GM06990 (cell line): ENCODE data around the gene FSTL1.

Experiments
- DNase-seq: peaks from one replicate; pipeline ENCODE4 v3.0.0-alpha.2; 2011; ENCODE audit not compliant: insufficient read length; ENCODE audit errors: extremely low read depth
- H3K27me3 ChIP-seq: replicated peaks from 2 replicates; pipeline ENCODE4 v1.6.0; 2011; ENCODE audit warnings: low read length; ENCODE audit not compliant: control insufficient read depth, insufficient read depth
- H3K36me3 ChIP-seq: 2 replicates; pipeline ENCODE4 v1.5.1; 2011; ENCODE audit warnings: low read length; ENCODE audit not compliant: control insufficient read depth, insufficient read depth
- H3K4me3 ChIP-seq: replicated peaks from 2 replicates; pipeline ENCODE4 v1.5.1; 2011; ENCODE audit warnings: low read depth, mild to moderate bottlenecking, control low read depth, low read length
- CTCF ChIP-seq: IDR thresholded peaks from 2 replicates; pipeline ENCODE4 v1.5.1; 2011; ENCODE audit warnings: low read length, control low read depth, mild to moderate bottlenecking, inconsistent platforms; ENCODE audit not compliant: insufficient read depth, poor library complexity, severe bottlenecking

The FSTL1 gene

GRCh38 chr3:120420928-120421551 lies 29.8 kb downstream of the FSTL1 start:
- DNase-seq, result no peak
- H3K36me3 ChIP-seq, result no peaks in the 10 kb centered on the region
- TF ChIP-seq CTCF, result no peak
- no peaks in the 10 kb centered on the region for H3K27me3 ChIP-seq
- H3K4me3 ChIP-seq, result no peak overlapping the region

DNA sequence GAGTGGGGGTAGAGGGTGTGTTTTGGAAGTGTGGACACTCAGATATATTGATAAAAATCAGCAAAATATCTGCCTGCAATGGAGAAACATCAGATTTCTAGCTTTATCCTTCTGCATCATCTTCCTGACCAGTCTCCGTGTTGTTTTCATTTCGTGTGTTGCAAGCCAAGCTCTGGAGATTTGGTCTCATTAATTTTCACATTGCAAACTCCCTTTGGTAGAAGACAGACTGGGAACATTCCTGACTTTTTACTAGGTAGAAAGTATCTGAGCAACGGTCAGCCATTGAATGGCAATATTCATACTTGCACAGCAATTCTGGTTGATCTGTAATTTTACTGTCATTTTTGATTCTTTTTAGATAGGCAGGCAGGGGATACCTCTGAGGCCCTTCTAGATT lies 30.4 kb downstream of the FSTL1 start:
- no peak overlapping the region for H3K4me3 ChIP-seq
- H3K27me3 ChIP-seq, result no peaks in the 10 kb centered on the region
- H3K36me3 ChIP-seq, result no peaks in the 10 kb centered on the region
- DNase-seq, result no peak
- TF ChIP-seq CTCF, result no peak

- DNase-seq, result no peak
- Histone ChIP-seq H3K36me3 (no peaks in the 10 kb centered on the region), H3K4me3 (no peak overlapping the region), H3K27me3 (no peaks in the 10 kb centered on the region)
- TF ChIP-seq CTCF, result no peak
These were observed 31.0 kb downstream of the FSTL1 start for GRCh38 chr3:120419797-120420196.

- H3K4me3 ChIP-seq, result no peak overlapping the region
- no peaks in the 10 kb centered on the region for H3K27me3 ChIP-seq
- H3K36me3 ChIP-seq, result no peaks in the 10 kb centered on the region
- TF ChIP-seq CTCF, result peak; percentile 76
- peak; percentile 18 for DNase-seq
These were observed 31.8 kb downstream of the FSTL1 start for GRCh38 chr3:120418866-120419490.

- Histone ChIP-seq H3K4me3 (no peak overlapping the region), H3K36me3 (no peaks in the 10 kb centered on the region), H3K27me3 (no peaks in the 10 kb centered on the region)
- TF ChIP-seq CTCF, result no peak
- DNase-seq, result no peak
These were observed 32.3 kb downstream of the FSTL1 start for GRCh38 chr3:120418446-120418845.
